ENCODE data around the gene MSMB. TPM values are rescaled to one million over a fixed set of nuclear protein-coding genes. Genes with fewer than 3 reads are reported as not detected.

The MSMB gene
- total and polyA plus RNA-seq, 9 of the 15 experiments (the other 6 are each of a cell fraction or from before 2014, with no cell fraction given): 0.21 to 0.60 TPM; not detected in 7

DNA sequence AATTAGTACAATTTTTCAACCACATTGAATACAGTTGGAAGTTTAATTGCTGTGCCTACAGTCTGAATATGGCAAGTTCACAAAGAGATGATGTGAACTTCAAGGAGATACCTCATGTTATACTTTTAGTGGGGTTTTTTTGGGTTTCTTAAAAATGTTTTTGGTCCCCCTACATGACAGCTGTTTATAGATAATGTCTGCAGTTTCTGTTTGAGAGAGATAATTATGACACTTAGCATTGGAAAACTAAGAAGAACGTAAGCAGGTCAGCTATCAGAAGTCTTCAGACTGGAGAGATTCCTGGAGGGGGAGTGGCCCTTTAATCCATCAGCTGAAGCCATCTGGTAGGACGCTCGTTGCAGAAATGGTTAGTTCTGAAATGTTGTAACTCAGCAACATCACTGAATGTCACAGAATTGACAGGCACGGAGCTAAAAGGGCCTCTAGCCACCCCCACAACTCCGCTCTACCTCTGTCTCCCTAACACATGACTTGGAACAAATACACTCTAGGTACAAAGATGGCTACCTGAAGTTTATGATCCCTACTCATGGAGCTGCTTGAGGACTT lies 44.8 kb downstream of the MSMB start (continued):
- TF ChIP-seq SMAD3 (CRISPR knock-in tag; conservative IDR thresholded peaks at IDR 0.05) (peak; percentile 94), CHD2 (IDR thresholded peaks at IDR 0.05; ENCODE audit: low read depth, low read length) (no peak), KAT8 (IDR thresholded peaks at IDR 0.05; ENCODE audit: low read depth) (no peak), PRMT5 (CRISPR knock-in tag; IDR thresholded peaks at IDR 0.05) (no peak), SIN3A (IDR thresholded peaks at IDR 0.05; ENCODE audit: borderline replicate concordance in 2 of 2, control insufficient read depth in 1 of 2, low read depth in 2 of 2, low read length in 2 of 2) (peak; percentile 85 to 94; a peak in 2 of 4 replicates), ARID2 (IDR thresholded peaks at IDR 0.05) (no peak), MAFK (IDR thresholded peaks at IDR 0.05; ENCODE audit: low read length) (peak; percentile 43; the same call in 1 of the 2 replicates), TCFL5 (CRISPR knock-in tag; conservative IDR thresholded peaks at IDR 0.05) (peak; percentile 67; the same call in 1 of the 2 replicates), ZSCAN32 (CRISPR knock-in tag; IDR thresholded peaks at IDR 0.05) (no peak), RBM14 (IDR thresholded peaks at IDR 0.05; ENCODE audit: borderline replicate concordance, insufficient read depth, low read depth, low read length) (no peak), CBX1 (IDR thresholded peaks at IDR 0.05; ENCODE audit: low read depth) (no peak), SMARCE1 (IDR thresholded peaks at IDR 0.05) (peak; percentile 100), NCOR1 (IDR thresholded peaks at IDR 0.05) (peak; percentile 100), BHLHE40 (IDR thresholded peaks at IDR 0.05; ENCODE audit: low read length) (peak; percentile 60), ZFP91 (CRISPR knock-in tag; IDR thresholded peaks at IDR 0.05) (no peak), KLF6 (CRISPR knock-in tag; IDR thresholded peaks at IDR 0.05; ENCODE audit: borderline replicate concordance) (peak; percentile 66; the same call in 1 of the 2 replicates), ZNF324 (CRISPR knock-in tag; IDR thresholded peaks at IDR 0.05) (no peak), NCOA2 (IDR thresholded peaks at IDR 0.05; ENCODE audit: partially characterized antibody in 2 of 2) (peak; percentile 91 to 94), RAD21 (CRISPR knock-in tag; conservative IDR thresholded peaks at IDR 0.05 in 1 of 2, IDR thresholded peaks at IDR 0.05 in 1 of 2) (0 out of 4 replicates have a peak, but pooled peaks have one; percentile 9 to 16), PHF21A (IDR thresholded peaks at IDR 0.05; ENCODE audit: borderline replicate concordance, low read depth) (no peak), ZNF23 (CRISPR knock-in tag; IDR thresholded peaks at IDR 0.05) (no peak), ZNF655 (CRISPR knock-in tag; IDR thresholded peaks at IDR 0.05) (no peak)
